Activated CD8-positive, alpha-beta memory T cell treated with anti-CD3 and anti-CD28 coated beads, Interleukin-2, amount 50 U/mL, for 1 hour (primary cell): ENCODE results near the gene TMEM61.
"Not testable (repeated sequence)": the region's sequence is repeated elsewhere in the genome, so short reads cannot be mapped to it uniquely, and the experiment has no call there.

ENCODE experiments used
- DNase-seq: peaks from one replicate; pipeline ENCODE4 v3.0.0-alpha.2; 2020; ENCODE audit errors: extremely low read depth

Gene TMEM61

DNA sequence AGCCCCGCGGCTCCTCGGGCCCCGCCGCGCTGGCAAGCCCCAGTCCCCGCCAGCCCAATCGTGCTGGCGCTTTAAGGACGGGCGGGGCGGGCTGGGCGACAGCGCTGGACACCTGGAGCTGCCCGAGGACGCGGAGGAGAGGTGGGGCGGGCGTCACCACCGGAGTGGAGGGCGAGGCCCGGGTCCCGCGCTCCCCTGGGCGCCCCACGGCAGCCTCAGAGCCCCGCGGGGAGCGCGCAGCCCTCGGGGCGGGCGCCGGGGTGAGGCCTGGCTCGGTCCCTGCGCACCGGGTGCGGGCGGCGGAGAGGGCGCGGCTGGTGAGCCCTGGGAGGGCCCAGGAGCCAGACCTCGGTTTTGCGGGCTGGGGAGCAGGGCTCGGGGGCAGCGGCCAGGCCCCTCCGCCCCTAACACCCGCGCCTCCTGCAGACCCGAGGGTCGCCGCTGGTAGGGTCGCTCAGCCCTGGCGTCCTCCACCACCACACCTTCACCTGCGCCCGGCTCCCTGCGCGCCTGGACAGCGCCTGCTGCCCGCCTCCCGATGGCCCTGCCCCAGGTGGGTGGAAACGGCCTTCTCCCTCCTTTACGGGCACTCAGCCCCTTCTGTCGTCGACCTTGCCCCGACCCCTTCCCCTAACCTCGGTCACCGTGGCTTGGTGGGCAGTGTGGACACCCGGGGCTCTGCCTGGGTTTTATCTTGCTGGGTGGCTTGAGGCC lies at the start of gene TMEM61:
Gene TMEM61 (plus strand): TSS at position 101 of the 714 bp plus-strand sequence. CDS start 438 bp downstream, at position 539.
- no peak for DNase-seq

DNA sequence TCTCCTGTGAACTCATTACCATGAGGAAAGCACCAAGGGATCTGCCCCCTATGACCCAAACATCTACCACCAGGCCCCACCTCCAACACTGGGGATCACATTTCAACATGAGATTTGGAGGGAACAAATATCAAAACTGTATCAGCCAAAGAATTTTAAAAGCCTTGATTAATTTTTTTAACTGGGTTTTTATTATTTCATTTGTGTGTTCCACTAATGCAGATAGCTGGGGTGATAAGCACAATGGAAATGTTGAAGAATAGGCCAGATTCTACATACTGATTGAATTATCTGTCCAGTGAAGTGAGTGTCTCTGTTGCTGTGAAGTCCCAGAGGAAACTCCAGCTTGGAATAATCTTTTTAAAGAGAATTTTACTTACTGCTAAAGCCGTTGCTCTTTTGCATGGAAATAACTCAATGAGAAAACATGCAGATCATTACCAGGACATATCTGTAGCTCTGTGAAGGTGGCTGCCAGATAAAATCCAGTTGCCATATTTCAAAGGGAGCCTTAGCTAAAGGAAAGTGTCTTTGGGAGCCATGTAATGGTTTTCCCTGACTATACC lies 49.1 kb upstream of the TMEM61 start:
- no peak for DNase-seq

DNA sequence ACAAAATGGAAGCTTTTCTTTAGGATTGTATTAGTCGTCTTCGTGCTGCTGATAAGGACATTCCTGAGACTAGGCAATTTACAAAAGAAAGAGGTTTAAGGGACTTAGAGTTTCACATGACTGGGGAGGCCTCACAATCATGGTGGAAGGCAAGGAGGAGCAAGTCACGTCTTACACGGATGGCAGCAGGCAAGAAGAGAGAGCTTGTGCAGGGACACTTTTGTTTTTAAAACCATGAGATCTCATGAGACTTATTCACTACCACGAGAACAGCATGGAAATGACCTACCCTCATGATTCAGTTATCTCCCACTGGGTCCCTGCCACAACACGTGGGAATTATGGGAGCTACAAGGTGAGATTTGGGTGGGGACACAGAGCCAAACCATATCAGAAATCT lies 46.3 kb upstream of the TMEM61 start:
- not testable (repeated sequence) for DNase-seq

DNA sequence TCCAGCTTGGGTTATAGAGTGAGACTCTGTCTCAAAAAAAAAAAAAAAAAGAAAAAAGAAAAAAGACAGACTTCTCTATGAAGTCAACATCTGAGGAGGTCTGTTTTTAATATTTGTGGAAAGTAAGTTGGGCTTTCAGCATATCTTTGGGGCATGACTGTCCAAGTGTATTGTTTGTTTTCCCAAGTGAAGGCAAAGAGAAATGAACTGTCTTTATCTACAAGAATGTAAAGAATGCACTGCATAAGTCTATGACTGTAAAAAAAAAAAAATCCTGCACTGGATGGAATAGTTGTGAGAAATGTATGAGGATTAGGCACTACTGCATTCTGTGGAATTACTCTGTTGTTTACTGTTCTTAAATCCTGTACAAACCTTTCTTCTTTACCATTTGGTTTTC lies 45.6 kb upstream of the TMEM61 start:
- DNase-seq, result no peak

DNA sequence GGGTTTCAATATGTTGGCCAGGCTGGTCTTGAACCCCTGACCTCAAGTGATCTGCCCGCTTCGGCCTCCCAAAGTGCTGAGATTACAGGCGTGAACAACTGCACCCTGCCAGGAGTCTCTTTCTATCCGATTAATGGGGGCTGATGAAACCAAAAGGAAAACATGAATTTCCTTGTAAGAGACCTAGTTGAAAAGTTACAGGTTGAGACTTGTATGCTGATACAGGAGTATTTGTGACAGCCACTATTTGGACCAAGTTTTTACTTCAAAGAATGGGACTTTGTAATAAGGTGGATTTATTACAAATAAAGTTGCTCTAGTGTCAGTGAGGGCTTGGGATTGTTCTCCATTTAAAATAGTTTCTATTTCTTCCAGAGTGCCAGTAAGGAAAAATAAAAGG lies 43.6 kb upstream of the TMEM61 start:
- no peak for DNase-seq

DNA sequence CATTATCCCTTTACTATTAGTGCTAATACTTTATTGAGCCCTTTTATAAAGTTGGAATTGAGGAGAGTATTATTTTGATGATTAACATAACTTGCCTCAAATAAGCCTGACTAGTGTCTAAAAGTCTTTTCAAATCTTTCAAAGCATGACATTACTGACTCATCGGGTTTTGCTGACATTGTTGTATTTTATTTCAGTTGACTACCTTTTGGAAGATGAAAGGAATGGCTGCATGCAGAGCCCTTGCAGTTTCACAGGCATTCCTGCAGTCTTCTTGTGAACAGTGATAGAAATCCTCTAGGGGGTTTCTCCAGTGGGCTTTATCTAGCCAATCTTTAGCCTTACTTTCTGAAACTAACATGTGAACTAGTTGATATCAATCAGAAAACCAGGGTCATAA lies 43.0 kb upstream of the TMEM61 start:
- no peak for DNase-seq

DNA sequence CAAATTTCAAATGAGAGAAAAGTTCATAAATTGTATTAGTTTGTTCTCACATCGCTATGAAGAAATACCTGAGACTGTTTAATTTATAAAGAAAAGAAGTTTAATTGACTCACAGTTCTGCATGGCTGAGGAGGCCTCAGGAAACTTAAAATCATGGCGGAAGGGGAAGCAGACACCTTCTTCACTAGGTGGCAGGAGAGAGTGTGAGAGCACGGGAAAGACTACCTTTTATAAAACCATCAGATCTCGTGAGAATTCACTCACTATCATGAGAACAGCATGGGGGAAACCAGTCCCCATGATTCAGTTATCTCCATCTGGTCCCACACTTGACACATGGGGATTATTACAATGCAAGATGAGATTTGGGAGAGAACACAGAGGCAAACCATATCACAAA lies 41.5 kb upstream of the TMEM61 start:
- not testable (repeated sequence) for DNase-seq

DNA sequence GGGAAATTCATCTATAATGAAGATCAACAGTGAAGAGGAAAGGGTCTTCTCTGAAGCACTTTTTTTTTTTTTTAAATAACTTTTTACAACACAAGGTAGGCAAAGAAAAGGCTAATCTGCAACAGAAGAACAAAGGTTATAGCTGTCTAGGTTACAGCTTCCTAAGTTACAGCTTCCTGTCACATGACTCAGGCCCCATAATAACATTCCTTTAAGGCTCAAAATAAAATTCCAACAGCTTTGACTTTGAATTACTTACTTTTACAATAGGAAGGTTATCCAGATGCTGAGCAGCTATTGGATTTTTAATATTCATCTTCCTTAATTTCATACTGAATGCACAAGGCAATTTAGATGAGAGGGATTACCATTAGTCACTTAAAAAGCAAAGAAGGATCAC lies 40.4 kb upstream of the TMEM61 start:
- DNase-seq, result no peak

DNA sequence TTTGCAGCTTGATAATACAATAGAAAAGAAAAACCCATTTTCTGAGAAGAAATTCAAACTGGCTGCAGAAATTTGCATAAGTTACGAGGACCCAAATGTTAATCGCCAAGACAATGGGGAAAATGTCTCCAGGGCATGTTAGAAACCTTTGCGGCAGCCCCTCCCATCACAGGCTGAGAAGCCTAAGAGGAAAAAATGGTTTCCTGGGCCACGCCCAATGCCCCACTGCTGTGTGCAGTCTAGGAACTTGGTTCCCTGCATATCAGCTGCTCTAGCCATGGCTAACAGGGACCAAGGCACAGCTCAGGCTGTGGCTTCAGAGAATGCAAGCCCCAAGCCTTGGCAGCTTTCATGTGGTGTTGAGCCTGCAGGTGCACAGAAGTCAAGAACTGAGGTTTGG lies 37.5 kb upstream of the TMEM61 start:
- no peak for DNase-seq

DNA sequence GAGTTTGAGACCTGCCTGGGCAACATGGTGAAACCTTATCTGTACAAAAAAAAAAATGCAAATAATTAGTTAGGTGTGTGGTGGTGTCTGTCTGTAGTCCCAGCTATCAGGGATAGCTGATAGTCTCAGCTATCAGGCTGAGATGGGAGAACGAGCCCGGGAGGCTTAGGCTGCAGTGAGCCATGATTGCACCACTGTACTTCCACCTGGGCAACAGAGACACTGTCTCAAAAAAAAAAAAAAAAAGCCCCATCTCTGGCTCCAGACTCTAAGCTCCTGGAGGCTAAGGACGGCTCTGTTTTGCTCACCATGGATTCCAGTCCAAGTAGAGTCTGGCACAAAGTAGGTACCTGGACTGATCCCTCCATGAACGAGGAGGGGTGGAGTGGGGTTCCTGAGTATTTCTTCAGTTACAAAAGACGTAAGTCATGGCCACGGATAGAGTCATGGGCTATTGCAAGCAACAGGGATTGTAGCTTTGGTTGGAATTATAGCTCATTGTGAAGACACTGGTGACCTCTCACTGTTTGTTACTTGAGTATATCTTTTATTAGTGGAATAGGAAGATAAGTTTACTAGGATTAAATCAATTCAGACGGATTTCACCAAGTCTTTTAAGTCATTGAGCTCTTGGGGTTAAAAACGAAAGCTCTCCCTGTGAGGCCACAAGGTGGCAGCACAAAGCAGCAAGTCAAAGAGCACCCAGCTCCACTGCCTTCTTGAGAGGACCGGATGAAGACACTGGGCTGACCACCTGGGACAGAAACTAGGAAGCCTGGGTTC lies 35.6 kb upstream of the TMEM61 start:
- no peak for DNase-seq

DNA sequence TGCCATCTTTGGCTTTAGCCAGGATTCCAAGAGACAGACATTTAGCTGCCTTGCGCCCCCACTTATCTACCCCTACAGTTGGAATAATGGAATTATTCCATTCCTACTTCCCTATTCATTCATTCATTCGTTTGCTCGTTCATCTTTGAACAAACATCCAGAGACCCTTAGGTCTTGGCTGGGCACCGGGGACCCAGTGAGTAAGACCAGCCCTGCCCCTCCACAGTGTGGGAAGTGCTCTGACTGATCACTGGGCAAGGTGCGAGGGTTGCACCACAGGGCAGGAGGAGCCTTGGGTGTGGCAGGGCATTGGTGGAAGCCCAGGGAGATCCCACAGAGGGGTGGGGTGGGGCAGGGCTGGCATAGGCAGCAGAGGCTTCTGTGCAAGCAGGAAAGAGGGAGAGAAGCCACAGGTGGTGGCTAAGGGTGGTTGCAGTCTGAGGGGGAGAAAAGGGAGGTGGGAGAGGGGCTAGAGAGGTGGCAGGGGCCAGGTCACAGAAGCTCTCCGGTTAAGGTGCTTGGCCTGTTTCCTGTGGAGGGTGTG lies 35.0 kb upstream of the TMEM61 start:
- DNase-seq, result no peak

DNA sequence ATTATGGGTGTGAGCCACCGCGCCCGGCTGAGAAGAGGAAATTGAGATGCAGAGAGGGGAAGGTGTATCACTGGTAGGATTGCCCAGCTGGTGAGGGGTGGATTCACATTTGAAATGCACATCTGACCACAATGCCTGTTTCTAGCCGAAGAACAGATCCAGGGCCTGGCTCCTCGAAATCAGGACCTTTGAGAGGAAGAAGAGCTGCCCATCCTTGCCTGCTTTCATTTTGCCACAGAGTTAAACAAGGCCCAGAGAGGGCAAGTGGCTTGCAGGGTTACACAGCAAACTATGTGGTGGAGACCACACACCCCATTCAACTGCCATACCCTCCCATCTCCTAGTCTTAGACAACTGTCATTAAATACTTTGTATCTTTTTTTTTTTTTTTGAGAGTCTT lies 32.9 kb upstream of the TMEM61 start:
- DNase-seq, result no peak

DNA sequence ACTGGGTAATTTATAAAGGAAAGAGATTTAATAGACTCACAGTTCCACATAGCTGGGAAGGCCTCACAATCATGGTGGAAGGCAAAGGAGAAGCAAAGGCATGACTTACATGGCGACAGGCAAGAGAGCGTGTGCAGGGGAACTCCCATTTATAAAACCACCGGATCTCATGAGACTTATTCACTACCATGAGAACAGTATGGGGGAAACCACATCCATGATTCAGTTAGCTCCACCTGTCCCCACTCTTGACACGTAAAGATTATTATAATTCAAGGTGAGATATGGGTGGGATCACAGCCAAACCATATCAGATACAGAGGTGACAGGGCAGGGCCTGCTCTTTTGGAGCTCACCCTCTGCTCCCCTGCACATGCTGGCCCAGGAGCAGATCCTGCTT lies 31.4 kb upstream of the TMEM61 start:
- no peak for DNase-seq

DNA sequence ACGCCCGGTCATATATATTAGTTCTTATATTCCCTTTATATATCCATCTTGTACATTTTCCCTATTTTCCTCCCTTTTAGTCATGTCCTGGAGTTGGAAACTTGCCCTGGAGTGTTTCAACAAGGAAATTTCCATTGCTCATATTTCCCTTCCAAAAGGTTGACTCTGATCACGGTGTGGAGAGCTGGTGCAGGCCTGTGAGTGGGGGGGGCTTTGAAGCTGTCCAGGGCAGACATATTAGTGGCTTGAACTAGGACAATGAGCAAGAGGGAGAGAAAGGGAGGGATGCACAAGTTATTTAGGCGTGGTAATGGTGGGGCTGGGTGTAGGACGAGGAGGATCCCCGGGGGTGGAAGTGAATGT lies 30.4 kb upstream of the TMEM61 start:
- no peak for DNase-seq

DNA sequence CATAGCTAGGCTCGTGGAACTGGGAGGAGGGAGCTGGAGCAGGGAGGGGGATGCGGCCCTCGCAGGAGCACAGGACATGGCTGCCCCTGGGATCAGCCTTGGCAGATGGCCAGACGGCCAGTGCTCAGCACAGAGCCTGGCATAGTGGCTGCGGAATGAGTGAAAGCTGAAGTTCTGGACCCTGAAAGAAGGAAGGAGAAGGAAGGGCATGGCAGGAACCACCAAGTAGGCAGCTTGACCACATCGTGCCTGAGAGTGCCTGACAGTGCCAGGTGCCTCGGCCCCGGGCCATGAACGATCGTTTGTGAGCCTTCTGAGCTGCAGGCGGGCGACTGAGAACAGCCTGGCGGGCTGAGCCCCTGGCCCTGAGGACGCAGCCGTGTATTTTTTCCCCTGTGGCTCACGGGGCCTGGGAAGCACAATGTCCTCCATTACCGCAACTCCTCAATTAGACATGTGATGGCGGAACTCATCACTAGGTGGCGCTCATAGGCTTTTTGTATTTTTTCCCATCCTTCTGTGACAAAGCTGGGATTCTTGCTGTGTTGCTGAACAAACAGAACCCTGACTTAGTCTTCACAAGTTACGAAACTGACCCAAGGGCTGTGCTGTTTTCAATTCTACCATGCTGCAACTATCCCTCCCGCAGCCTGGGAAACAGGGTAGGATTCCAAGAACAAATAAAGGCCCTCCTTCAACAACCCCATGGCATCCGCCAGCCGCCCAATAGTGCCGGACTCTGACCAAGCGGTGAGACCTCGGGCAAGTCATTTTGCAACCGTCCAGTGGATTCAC lies 29.9 kb upstream of the TMEM61 start:
- DNase-seq, result no peak

DNA sequence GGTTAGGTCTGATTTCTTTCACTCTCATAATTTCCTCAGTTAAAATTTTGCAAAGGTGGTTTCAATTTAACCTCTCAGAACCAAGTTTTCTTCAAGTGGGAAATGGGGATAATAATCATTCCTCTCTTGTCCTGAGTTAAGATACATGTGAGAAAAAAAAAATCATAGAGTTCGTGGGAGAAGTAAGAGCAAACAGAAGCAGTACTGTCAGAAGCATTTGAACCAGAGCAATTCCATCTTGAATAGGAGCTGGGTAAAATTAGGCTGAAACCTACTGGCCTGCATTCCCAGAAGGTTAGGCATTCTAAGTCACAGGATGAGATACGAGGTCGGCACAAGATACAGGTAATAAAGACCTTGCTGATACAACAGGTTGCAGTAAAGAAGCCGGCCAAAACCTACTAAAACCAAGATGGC lies 28.6 kb upstream of the TMEM61 start:
- no peak for DNase-seq

DNA sequence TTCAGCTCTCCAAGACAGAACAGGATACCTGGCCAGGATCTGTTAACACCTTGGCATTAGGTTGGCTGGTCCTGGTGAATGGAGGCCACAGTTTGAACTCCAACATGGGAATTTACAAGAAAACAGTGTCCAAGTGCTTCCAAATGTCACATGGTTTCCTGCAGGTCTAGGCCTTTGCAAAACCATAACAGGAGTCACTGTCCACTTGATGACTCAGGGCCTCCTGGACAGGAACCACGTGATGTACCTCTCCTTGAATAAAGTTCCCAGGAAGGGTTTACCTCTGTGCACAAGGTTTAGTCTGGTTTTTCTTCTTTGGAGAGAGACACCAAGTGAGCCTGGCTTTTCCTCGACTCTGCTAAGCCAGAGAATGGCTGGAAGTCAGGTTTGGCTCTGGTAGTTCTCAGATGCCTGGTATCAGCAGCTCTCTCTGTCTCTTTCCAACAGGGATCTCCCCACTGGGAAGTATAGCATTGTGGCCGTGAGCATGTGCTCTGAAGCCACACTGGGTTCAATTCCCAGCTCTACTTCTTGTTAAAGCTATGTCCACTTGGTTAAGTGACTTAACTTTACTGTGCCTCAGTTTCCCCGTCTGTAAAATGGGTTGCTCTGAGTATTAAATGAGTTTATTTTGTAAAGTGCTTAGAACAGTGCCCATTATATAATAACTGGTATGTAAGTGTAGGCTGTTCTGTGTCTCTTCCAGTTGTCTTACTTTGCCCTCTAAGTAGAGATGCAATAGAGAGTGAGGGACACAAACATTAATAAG lies 27.3 kb upstream of the TMEM61 start:
- no peak for DNase-seq

DNA sequence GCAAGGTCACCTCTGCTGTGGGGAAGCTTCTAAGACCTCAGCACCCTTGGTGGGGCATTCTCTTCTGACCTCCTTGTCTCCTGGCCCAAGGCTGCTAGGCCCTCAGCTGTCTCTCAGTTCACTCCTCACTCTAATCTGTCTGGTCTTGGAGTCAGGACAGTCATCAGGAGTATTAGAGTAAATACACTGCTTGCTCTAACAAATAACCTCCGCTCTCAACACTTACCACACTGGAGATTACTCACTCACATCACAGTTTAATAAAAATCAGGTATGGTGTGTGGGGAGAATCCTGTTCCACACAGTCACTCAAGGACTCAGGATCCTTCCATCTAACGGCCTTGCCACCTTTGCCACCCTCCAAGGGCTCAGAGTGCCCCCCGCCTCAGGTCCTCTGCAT lies 26.6 kb upstream of the TMEM61 start:
- no peak for DNase-seq

DNA sequence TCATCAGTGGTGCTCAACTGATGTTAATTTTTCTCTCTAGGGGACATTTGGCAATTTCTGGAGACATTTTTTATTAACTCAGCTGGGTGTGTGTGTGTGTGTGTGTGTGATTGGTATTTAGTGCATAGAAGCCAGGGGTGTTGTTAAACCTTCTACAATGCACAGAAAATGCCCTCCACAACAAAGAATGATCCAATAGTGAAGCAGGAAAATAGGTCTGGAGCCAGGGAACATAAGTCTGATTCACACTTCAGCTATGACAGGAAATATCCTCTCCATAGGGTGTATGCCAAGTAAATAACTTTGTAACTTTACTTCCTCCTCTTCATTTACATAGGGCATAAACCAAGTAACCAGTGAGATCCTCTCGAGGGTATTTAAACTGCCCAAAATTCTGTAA lies 25.1 kb upstream of the TMEM61 start:
- no peak for DNase-seq

DNA sequence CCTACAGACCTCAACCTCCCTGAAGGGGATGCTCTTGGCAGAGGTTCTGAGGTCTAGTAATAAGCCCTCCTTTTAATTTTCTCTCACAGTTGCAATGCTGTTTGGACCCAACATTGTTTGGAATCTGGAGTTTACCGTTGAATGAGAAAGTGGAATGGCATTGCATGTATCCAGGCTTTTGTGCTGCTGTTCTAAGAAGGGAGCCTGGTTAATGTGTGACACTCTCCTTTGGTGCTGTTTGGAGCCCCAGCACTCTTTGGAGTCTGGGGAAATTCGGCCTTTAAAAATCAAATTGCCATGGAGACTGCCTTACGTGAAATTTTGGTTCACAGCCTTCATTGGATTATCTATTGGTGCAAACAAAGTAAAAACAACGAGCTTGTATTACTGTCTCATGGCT lies 23.7 kb upstream of the TMEM61 start:
- no peak for DNase-seq

DNA sequence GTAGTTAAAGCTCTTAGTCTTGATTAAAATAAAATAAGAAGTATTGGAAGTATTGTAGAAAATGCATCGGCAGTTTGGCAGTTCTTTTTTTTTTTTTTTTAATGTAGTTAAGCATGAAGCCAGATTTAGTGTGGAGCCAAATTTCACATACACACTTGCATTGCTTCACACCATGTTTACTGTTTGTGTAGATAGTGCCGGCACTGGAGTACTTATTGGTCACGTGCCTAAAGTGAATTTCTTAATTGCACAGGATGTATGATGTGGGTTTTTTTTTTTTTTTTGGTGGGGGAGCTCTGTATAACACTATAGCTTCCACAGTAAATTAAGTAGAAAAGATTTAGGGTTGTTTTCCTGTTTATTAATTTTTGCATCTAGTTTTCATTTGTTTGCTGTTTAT lies 21.2 kb upstream of the TMEM61 start:
- DNase-seq, result no peak
